ENCODE measurements around the gene LNPEP.
"Not testable (repeated sequence)": the region's sequence is repeated elsewhere in the genome, so short reads cannot be mapped to it uniquely, and the experiment has no call there.

LNPEP gene

DNA sequence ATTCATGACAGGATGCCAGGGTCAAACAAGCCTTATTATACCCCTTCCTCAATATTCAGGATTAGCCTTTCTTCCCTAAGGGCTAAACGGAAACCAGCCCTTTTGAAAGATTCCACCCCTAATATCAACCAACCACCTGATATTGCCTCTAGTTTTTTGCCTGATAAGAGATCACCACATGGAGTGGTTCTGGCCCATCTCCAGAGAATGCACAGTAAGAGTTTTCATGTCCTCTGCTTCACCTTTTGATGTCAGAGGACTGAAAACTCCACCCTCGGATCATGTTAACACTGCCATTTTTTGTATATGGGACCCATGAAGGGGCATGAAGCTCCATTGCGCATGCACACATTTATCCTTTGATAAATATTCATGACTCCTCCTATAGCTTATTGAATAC lies 5.8 kb upstream of the LNPEP start:
- DNase-seq (ENCODE audit: low read depth in 2 of 2), result no peak

DNA sequence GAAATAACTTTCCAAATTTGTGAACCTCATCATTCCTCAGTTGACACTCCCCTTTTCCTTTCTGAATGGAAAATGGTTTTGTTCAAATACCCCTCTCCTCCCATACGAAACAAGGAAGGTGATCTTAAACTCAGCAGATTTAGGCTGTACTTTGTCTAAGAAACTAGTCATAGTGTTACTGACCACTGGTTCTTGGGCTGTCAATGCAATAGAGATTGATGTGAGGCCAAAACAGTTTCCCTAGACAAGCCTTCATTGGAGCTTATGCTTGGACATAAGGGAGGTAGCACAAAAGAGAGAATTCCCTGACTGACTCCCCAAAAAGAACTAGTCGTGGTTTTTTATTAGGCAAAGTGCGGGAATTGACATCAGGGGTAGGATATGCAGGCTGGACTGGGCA lies 5.3 kb upstream of the LNPEP start:
- no peak for DNase-seq (ENCODE audit: low read depth in 2 of 2)

DNA sequence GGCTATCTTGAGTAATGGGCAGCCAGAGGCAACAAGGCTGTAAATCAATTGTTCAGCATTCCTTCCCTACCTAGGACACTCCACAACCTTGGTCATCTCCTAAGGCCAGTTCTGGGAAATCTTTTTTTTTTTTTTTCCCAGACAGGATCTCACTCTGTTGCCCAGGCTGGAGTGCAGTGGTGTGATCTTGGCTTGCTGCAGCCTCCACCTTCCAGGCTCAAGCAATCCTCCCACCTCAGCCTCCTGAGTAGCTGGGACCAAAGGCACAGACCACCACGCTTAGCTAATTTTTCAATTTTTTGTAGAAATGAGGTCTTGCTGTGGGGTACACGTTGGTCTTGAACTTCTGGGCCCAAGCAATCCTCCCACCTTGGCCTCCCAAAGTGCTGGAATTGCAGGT lies 4.8 kb upstream of the LNPEP start:
- DNase-seq (ENCODE audit: low read depth in 2 of 2), result not testable (repeated sequence)

DNA sequence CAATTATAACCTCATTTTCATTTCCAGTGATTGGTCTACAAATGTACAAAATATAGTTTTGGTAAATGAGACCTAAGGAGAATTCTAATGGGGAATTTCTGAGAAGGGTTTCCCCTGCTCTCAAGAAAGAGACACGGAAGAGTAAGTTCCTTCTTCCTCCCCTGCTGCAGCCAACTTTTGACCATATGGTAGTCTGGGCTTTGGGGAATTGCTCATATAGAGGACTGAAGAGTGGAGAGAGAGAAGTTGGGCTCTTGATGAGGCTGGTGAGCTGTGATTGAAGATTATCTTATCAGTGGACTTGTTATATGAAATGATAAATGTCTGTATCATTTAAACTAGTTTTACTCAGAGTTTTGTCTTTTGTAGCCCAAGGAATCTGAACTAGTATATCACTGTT lies 4.3 kb upstream of the LNPEP start:
- no peak for DNase-seq (ENCODE audit: low read depth in 2 of 2)

DNA sequence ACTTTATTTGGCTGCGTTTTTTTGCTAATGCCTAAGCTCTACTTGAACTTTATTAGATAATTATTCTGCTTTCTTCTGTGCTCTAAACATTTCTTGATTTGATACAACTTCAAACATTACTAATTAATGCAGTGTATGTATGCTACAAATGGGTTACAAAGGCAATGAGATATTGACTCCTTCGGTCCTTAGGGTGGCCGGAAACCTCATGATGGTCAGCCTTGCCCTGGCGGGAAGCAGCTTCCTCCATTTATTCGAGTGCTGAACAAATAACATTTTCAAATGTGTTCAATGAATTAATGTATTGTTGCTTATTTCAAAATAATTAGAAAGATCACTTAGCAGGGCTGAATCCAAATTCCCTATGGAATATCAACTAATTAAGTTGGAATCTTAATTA lies 3.9 kb upstream of the LNPEP start:
- no peak for DNase-seq (ENCODE audit: low read depth in 2 of 2)

DNA sequence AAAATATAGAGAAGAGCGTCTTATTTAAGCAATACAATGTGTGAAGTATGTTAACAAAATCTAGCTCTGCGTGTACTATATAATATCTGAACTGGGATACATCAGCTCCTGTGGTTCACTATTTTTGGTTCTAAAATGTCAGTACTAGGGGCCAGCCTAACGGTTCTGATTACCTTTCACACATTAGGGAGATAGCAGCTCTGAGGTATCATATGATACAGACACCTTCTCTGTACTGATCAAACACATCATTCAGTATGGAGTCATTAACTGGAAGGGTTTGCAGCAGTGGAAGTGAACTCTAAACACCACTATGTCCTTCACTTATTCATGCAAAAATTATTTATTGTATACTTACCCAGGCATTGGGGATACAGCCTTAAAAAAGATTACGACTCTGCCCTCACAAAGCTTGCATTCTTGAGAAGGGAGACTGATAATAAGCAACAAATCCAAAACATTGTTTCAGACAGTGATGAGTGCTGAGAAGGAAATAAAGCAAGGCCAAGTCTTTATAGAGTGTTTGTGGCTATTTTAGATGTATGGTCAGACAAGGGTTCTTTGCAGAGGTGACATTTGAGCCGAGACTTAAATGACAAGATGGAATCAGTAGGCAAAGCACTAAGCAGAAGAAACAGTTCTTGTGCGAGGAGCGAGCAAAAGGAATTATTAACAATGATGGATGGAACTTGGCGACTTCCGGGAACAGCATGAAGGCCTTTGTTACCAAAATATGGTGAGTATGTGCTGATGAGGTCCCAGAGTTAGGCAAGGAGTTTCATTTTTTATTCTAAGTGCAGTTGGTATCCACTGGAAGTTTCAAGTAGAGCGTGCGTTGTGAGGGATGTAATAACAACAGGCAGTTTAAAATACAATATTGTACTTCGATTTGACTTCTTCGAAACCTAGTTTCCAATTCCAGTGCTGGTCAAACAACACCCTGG lies 1.8 kb upstream of the LNPEP start:
- DNase-seq (ENCODE audit: low read depth in 2 of 2), result no peak

DNA sequence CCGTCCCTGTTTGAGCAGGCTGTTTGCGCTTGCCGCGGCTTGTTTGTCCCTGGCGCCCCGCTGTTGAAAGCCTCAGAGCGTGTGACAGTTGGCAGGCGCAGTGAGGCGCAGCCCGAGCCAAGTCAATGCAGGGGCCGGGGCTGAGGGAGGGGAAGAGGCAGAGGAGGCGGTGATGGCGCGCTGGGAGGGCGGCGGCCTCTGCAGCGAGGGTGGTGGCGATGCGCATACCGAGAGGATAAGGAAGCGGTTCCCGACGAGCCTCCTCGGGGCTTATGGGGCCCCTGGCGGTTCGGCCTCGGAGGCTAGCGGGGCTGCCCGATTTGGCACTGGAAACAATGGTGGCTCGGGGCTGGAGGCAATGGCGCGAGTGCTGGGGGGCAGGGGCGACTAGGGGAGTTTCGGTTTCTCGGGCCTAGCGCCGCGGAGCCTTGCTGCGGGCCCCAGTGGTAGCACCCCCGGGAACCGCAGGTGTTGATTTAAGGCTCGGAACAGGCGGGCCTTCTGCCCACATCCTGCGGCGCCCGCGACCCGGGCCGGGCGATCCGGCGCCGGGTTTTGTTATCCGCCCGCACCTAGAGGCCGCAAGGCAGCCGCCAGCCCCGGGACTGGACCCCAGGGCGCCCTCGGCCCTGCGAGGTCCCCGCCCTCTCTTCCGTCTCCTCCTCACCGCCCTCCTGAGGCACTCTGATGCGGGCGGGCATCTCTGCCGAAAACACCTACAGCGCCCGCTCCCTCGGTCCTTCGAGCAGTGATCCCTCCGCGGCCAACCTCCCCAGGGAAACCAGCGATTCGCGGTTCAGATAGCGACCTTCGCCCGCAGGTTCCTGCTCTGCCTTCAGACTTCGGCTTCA lies 947 bp upstream of the LNPEP start:
- DNase-seq (ENCODE audit: low read depth in 2 of 2), result peak; percentile 95 to 96

DNA sequence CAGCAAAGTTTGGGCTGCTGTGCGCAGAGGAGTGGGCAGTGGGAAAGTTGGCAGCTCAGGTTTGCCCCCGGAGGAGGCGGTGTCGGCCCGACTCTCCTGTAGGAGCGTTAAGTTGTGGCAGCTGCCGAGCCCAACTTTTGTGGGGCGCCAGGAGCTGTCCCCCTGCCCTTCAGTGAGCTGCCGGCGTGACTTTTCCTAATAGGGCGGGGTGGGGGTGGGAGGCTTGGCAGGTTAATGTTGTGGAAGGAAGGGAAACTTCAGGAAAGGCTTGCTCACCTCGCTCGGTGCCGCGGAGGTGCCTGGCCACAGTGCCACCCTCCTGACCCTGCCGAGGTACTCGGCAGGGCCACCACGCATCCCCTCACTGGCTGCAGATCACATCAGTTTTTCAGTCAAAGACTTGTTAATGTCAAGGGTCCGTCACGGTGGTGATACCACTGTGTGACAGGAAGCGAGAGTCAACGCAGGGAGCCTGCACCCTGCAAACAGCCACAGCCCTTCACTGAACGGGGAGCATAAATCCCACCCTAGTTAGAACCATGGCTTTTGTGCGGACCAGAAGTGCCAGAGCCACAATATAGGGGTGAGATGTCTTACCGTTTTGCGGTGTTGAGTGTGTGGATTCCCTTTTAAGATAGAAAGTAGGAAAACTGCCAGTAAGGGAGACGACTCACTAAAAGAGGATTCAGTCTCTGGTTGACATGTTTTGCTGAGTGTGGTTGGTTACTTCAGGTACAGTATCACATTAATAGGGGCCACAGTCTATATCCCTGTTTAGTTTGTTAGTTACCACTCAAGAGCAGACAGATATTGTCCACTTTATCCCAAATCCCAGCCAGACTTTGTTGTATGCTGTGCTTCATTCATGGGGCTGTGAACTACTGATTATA lies 796 bp downstream of the LNPEP start:
- DNase-seq (ENCODE audit: low read depth in 2 of 2), result peak; percentile 35 to 47

DNA sequence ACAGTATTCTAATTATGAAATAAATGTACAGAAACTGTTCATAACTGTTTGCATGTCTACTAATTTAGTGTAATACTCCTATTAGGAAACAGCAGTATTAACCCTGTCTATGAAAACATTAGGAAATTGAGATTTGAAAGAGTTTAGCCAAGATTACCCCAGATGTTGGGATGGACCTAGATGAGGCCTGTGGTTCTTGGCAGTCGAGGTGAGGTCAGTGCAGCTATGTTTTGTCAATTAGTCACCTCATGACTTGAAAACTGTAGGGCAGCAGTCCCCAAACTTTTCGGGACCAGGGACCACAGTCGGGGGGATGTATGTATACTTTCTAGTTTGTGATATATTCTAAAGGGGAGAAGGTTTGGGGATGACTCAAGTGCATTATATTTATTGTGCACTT lies 4.7 kb downstream of the LNPEP start:
- no peak for DNase-seq (ENCODE audit: low read depth in 2 of 2)

DNA sequence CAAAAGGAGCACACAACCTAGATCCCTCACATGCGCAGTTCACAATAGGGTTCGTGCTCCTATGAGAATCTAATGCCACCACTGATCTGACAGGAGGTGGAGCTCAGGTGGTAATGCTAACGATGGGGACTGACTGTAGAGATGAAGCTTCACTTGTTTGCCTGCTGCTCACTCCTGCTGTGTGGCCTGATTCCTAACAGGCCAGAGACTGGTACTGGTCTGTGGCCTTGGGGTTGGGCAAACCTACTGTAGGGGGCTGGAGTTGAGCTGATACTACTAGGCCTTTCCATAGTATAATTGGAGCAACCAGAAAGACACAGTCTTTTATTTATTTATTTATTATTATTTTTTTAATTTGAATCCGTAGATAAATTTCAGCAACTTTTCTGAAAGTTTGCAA lies 5.3 kb downstream of the LNPEP start:
- no peak for DNase-seq (ENCODE audit: low read depth in 2 of 2)

DNA sequence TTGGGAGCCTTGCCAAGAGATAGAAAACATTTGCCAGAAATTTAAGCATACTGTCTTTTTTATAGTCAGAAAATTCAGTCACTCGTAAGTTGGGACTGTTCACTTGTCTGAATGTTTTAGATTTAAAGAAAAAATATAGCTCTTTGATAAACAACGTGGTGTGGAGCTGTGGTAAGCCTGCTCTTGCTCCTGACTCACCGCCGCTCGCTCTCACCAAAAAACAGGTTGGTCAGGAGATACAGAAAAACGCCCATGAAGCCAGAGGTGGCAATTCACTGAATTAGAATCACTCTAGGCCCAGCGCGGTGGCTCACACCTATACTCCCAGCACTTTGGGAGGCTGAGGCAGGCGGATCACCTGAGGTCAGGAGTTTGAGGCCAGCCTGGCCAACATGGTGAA lies 6.2 kb downstream of the LNPEP start:
- DNase-seq (ENCODE audit: low read depth in 2 of 2), result peak in 1 of 2 donors; percentile 31

DNA sequence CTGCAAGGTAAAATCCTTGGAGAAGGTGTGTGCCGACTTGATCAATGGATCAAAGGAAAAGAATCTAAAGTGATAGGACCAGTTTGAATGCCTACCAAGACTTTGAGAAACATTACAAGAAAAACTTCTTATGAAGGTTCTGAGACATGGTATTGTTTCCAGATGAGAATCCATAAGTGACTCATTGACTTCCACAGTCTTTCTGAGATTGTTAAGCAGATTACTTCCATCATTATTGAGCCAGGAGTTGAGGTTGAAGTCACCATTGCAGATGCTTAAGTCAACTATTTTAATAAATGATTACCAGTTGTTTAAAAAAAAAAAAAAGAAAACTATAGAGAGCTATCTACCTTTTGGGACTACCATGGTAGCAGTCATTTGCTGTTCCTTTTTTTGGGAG lies 7.0 kb downstream of the LNPEP start:
- DNase-seq (ENCODE audit: low read depth in 2 of 2), result no peak

DNA sequence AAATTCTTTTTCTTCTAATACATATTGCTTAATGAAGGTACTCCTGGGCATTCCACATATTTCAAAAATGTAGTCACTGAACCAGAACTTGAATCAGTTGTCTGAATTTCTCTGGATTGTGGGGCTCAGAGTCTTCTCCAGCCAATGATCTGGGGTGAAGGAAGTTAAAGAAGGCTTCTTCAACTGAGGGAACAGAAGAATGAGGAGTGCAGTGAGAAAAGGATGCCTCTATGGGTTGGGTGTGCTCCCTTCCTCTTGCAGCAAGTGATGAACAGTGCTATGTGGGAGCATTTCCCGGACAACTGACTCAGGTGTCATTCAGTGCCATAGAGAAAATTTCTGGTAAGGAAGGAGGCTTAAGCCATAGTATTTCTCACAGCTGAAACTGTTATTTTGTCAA lies 7.9 kb downstream of the LNPEP start:
- DNase-seq (ENCODE audit: low read depth in 2 of 2), result no peak

DNA sequence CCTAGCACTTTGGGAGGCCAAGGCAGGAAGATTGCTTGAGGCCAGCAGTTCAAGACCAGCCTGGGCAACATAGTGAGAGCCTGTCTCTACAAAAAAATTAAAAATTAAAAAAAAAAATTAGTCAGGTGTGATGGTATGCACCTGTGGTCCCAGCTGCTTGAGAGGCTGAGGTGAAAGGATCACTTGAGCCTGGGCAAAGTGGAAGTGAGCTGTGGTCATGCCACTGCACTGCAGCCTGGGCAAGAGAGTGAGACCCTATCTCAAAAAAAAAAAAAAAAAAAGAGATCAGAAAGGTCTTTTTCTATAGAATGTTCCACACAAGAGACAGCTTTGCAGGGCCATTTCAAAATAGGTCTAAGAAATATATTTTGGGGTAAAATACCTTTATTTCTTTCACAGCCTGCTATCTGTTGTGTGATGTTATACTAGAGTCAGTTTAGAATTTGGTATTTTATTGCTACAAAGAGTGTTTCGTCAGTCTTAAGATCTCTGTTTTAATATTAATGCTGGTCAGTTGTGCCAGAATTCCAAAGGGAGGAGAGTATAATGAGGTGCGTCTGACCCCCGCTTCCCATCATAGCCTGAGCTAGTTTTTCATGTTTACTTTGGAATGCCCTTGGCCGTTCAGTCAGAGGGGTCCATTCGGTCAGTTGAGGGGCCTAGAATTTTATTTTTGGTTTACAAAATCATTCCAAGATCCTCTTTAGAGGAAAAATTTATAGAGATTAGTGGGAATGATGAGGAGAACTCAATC lies 9.4 kb downstream of the LNPEP start:
- DNase-seq (ENCODE audit: low read depth in 2 of 2), result no peak

DNA sequence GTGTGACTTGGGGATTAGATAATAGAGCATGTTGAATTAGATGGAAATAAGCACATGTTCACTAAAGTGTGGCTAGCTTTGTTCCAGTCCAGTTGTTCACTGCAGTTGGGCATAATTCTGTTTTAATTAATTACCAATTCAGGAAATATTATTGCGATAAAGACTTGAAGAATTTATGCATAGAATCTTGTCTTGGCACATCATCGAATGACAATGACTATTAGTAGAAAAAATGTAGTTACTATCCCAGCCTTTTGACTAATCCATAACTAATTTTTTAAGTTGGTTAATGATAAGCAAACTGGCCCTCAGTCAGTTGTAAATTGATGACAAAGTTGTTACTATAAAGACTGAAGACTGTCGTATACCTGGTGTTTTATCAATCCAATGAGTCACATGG lies 10.5 kb downstream of the LNPEP start:
- no peak for DNase-seq (ENCODE audit: low read depth in 2 of 2)

DNA sequence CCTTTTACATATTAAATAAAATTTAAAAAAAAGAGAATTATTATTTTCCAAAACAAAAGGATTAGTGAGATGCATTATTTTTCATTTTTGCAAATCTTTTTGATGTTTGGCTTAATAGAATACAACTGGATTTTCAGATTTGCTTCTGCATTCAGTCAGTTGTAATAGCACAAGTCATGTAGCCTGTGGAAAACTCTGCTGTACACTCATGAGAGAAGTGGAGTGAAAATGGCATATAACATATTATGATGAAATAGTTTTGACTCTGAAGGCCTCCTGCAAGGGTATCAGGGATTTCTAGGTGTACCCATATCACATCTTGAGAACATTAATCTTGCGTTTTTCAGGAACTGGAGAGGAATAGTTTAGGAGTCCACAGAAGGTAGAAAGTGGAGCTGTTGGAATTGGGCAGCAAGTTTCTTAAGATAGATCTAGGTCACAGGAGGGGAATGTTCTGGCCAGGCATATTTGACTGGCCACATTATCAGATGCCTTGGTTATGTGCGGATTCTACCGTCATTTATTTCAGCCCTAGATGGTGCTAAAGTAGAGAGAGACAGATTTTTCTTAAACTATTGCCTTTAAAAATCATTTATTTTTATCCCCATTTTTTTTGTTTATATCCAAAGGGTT lies 16.4 kb downstream of the LNPEP start:
- DNase-seq (ENCODE audit: low read depth in 2 of 2), result no peak

DNA sequence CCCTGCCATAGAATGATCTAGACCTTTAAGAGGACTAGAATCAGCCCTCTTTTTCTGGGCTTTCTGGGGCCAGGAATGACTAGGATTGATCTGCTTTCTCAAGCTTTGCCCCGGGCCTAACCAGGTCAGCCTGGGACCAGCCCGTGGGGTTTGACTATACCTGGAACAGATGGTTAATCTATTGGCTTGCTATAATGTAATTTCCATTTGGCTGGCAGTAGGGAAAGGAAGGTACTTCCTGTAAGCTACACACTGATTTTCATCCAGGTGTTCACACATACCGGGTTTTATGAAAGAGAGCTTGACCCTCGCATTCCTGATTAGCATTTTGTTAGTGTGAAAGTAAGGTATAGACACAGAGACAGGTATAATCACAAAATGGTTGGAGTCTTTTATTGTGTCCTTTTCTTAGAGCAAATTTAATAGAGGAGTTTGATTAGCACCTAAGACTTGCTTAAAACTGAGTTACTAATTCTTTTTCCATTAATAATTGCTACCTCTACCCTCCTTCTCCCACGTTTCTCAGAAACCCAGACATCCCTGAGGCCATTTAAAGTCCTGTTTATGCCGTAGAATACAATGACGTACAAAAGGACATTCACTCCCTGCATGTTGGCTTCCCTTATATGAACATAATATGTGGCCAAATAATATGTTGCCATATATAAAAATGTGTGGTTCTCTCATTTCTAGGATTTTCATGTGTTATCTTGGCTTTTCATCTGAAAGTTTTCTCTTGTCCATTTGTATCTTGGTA lies 17.3 kb downstream of the LNPEP start:
- no peak for DNase-seq (ENCODE audit: low read depth in 2 of 2)

DNA sequence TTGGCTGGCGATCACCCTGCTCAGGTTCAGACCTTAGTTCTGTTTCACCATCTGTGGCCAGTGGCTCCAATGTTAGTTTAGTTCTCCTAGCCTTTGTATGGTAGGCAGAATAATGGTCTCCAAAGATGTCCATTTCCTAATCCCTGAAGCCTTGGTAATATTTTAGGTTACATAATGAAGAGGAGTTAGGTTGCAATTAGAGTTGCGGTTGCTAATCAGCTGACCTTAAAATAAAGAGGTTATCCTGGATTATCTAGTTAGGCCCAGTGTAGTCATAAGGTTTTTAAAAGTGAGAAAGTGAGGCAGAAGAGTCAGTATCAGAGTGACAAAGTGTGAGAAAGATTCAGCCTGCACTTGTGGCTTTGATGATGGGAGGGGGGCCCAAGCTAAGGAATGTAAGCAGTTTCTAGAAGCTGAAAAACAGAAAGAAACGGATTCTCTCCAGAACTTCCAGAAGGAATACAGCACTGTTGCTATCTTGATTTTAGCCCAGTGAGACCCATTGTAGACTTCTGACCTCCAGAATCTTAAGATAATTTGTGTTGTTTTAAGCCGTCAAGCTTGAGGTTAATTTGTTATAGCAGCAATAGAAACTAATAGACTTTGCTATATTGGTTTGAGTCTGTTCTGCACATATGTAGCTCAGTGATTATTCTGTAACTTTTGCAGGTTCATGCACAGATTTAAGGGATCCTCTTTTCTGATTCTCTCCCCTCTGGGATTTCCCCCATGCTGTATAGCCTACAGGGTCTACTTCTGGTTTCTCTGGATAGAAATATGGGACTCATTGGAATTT lies 21.6 kb downstream of the LNPEP start:
- DNase-seq (ENCODE audit: low read depth in 2 of 2), result no peak

DNA sequence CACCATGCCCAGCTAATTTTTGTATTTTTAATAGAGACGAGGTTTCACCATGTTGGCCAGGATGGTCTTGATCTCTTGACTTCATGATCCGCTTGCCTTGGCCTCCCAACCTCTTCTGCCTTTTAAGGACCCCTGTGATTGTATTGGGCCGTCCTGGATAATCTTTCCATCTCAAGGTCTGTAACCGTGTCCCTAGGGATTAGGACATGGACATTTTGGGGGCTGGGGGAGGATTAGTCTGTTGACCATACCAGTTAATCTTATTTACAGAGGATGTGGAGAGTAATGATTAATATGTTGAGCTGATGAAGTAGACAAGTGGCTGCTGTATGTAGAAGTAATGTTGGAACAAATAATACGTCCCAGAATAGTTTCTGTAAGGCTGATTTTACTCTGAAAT lies 23.1 kb downstream of the LNPEP start:
- no peak for DNase-seq (ENCODE audit: low read depth in 2 of 2)
